Measurements from ENCODE around the gene NDUFA13. TPM values are rescaled to one million over a fixed set of nuclear protein-coding genes. Genes with fewer than 3 reads are reported as not detected.

Gene NDUFA13
- total RNA-seq, 1 donor from 2014 or later, result 342 TPM

DNA sequence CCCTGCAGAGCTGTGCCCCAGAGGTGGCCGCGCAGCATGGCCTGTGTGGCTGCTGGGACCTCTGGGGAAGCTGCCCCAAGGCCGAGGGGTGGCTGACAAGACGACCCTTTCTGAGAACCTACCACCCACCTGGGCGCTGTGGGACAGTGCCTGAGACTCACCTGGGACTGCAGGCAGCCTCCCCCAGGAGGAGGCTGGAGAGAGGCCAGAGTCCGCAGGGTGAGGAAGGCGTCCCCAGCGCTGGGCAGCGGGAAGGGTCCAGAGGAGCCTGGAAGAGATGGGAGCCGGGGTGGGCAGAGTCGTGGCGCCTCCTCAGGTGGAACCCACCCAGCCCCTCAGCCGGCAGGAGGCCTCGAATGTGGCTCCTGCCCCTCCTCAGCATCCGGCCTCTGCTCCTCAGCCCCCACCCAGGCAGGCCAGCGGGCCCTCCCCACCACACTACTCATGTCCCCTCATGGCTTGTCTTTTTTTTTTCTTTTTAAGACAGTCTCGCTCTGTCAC lies 47.4 kb downstream of the NDUFA13 start:
- peaks cover 25% of the 10 kb centered on the region for H3K36me3 Mint-ChIP-seq
- H3K4me3 Mint-ChIP-seq, result no peak overlapping the region
- no peaks in the 10 kb centered on the region for H3K27me3 Mint-ChIP-seq (ENCODE audit: low read depth)
- TF ChIP-seq, protein P1, sequence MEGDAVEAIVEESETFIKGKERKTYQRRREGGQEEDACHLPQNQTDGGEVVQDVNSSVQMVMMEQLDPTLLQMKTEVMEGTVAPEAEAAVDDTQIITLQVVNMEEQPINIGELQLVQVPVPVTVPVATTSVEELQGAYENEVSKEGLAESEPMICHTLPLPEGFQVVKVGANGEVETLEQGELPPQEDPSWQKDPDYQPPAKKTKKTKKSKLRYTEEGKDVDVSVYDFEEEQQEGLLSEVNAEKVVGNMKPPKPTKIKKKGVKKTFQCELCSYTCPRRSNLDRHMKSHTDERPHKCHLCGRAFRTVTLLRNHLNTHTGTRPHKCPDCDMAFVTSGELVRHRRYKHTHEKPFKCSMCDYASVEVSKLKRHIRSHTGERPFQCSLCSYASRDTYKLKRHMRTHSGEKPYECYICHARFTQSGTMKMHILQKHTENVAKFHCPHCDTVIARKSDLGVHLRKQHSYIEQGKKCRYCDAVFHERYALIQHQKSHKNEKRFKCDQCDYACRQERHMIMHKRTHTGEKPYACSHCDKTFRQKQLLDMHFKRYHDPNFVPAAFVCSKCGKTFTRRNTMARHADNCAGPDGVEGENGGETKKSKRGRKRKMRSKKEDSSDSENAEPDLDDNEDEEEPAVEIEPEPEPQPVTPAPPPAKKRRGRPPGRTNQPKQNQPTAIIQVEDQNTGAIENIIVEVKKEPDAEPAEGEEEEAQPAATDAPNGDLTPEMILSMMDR (IDR thresholded peaks at IDR 0.05; ENCODE audit: unreplicated experiment), result no peak
- no peaks in the 10 kb centered on the region for H3K9me3 Mint-ChIP-seq
- no peak for DNase-seq (ENCODE audit: low spot score in 2 of 2, unreplicated experiment in 2 of 2)
- H3K4me1 Mint-ChIP-seq, result no peaks in the 10 kb centered on the region
- no peak overlapping the region for H3K27ac Mint-ChIP-seq

DNA sequence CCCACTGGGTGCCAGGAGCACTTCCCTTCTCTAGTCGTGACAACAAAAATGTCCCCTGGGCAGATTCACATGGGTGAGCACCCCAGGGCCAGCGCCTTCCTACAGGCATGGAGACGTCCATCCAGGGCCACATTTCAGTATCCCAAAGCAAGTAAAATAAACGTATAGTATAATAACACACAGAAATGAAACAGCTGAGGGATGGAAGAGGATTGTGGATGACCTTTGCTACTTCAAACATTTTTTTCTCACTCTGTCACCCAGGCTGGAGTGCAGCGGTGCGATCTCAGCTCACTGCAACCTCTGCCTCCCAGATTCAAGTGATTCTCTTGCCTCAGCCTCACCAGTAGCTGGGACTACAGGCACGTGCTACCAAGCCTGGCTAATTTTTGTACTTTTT lies 50.3 kb downstream of the NDUFA13 start:
- H3K9me3 Mint-ChIP-seq, result no peaks in the 10 kb centered on the region
- no peak overlapping the region for H3K27ac Mint-ChIP-seq
- TF ChIP-seq, protein P1 (IDR thresholded peaks at IDR 0.05; ENCODE audit: unreplicated experiment), result no peak
- peaks cover 45% of the 10 kb centered on the region for H3K36me3 Mint-ChIP-seq
- no peaks in the 10 kb centered on the region for H3K27me3 Mint-ChIP-seq (ENCODE audit: low read depth)
- peaks cover 3% of the 10 kb centered on the region for H3K4me1 Mint-ChIP-seq
- DNase-seq (ENCODE audit: low spot score in 2 of 2, unreplicated experiment in 2 of 2), result no peak
- H3K4me3 Mint-ChIP-seq, result no peak overlapping the region

DNA sequence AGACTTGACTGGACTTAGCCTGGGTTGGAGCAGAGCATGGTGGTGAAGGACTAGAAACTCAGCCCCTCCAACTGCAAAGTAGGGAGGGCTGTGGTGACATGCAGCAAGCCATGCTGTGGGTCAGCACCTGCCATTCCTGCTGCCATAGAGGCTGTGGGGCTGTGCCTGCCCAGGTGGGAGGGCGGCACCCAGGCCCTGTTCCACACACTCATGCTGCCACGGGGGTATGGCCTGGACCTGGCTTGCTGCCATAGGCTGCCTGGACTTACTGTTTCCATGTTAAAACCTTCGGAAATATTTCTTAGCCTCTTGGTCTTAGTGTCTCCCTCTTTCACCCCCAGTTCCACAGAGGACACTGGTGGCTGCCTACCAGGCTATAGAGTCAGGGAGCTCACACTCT lies 51.4 kb downstream of the NDUFA13 start:
- Mint-ChIP-seq H3K27me3 (ENCODE audit: low read depth) (no peaks in the 10 kb centered on the region), H3K4me3 (no peak overlapping the region), H3K27ac (no peak overlapping the region), H3K36me3 (peaks cover 37% of the 10 kb centered on the region), H3K4me1 (peaks cover 3% of the 10 kb centered on the region), H3K9me3 (no peaks in the 10 kb centered on the region)
- DNase-seq (ENCODE audit: low spot score in 2 of 2, unreplicated experiment in 2 of 2), result no peak
- TF ChIP-seq, protein P1 (IDR thresholded peaks at IDR 0.05; ENCODE audit: unreplicated experiment), result no peak

DNA sequence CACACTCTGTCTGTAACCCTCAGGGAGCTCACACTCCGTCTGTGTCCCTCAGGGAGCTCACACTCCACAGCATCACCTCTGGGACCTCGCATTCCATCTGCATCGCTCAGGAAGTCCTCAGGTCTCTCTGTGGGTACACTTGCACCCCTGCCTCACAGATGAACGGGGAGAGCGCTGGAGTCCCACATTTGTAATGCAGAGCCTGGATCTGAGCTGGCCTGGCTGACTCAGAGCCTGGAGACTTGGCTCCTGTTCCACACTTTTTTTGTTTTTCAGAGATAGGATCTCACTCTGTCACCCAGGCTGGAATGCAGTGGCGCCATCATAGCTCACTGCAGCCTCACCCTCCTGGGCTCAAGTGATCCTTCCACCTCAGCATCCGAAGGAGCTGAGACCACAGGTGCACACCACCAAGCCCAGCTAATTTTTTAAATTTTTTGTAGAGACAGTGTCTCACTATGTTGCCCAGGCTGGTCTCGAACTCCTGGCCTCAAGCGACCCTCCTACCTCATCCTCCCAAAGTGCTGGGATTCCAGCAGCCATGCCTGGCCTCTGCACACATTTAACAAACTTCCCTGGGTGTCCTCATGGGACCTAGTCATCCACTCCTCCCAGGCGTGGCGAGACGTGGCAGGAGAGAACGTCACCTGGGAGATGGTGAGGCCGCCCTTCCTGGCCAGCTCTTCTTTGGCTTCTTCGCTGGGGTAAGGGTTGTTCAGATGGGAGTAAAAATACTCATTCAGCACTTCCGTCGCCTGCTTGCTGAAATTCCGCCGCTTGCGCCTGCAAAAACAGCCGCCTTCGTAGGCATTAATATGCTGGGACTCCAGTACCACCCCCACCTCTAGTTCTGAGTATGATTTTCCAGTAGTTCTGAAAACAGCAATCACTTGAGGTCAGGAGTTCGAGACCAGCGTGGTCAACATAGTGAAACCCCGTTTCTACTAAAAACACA lies 53.1 kb downstream of the NDUFA13 start:
- Mint-ChIP-seq H3K36me3 (peaks cover 35% of the 10 kb centered on the region), H3K27ac (no peak overlapping the region), H3K4me3 (no peak overlapping the region), H3K4me1 (peaks cover 3% of the 10 kb centered on the region), H3K9me3 (no peaks in the 10 kb centered on the region), H3K27me3 (ENCODE audit: low read depth) (no peaks in the 10 kb centered on the region)
- TF ChIP-seq, protein P1 (IDR thresholded peaks at IDR 0.05; ENCODE audit: unreplicated experiment), result no peak
- DNase-seq (ENCODE audit: low spot score in 2 of 2, unreplicated experiment in 2 of 2), result no peak

DNA sequence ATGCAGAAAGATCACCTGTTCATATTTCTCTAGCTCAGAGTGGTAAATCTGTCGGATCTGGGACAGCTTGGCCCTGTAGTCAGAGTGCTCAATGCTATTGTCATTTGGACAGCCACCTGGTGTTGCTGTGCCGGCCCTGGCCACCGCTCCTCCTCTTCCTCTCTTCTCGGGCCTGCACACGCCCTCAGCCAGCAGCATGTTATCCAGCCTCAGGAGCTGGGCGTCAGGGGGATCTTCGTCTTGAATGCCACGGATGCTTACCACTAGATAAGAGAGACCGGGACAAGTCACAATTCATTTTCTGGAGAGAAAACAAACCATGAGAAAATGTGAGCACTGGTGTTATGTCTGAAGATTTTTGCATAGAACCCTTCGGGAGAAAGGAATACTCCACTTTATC lies 54.5 kb downstream of the NDUFA13 start:
- Mint-ChIP-seq H3K27ac (peak overlapping the region; percentile 15), H3K9me3 (no peaks in the 10 kb centered on the region), H3K36me3 (peaks cover 24% of the 10 kb centered on the region), H3K27me3 (ENCODE audit: low read depth) (no peaks in the 10 kb centered on the region), H3K4me1 (peaks cover 3% of the 10 kb centered on the region), H3K4me3 (no peak overlapping the region)
- DNase-seq (ENCODE audit: low spot score in 2 of 2, unreplicated experiment in 2 of 2), result no peak
- TF ChIP-seq, protein P1 (IDR thresholded peaks at IDR 0.05; ENCODE audit: unreplicated experiment), result no peak

All from mesothelial cell of epicardium (in vitro differentiated cells).